HG02678 (cell line): Measurements from ENCODE around the gene TTC32.
"Not testable (repeated sequence)": the region's sequence is repeated elsewhere in the genome, so short reads cannot be mapped to it uniquely, and the experiment has no call there.

Experiments used
- ATAC-seq: cut with Tn5 transposase; IDR thresholded peaks from one replicate; pipeline ENCODE4 v1.9.1; 2021; ENCODE audit warnings: mild to moderate bottlenecking, moderate library complexity; ENCODE audit not compliant: unreplicated experiment

Gene TTC32

DNA sequence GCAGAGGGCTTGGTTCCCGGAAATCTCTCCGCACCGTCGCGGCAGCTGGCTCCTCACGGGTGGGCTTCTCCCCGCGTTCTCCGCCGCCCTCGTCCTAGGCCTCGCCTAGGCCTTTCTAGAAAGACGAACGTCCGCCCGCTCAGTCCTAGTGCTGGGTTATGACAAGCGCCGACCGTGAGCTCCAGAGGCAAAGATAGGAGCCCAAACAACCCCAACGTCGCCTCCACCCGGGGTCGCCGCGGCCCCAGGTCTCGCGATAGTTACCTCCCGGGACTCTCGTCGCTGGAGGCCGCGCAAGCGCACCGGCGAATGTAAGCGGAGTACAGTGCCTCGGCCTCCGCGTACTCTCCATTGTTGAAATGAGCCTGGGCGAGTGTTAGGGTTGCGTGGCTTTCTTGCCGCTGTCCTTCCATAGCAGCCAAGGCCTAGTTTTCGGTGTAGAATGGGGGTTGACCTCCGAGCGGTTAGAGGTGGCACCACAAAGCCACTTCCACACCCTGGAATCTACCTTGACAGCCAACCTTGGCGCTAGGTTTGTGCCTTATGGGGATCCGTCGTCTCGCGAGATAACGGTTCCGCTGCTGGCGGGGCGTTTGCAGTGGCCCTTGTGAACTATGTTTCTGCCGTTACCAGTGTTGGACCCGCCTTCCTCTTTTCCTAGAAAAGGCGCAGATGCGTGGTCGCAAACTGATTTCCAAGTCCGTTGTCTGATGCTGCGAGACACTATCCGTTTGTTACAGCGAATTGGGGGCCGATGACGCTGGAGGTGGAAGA is at the start of gene TTC32:
TSS of gene TTC32 (minus strand) at position 542 of the 774 bp plus-strand sequence. CDS start at position 413, 129 bp downstream.
- peak; percentile 84 for ATAC-seq

DNA sequence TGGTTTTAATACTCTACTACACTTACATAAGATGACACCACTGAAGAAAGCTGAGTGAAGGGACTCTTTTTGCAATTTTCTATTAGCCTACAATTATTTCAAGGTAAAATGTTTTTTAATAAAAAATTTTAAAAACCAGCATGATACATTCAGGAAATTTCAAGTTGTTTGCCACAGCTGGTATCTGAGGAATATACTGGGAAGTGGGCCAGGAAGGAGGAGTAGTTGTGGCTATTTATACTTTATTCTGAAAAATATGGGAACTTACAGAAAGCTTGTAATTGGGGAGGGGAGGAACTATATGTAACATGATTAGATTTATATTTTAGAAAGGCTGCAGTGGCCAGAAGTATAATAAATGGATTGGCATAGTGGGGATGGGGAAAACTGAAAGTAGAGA is 47.3 kb upstream of the TTC32 start:
- ATAC-seq, result no peak

DNA sequence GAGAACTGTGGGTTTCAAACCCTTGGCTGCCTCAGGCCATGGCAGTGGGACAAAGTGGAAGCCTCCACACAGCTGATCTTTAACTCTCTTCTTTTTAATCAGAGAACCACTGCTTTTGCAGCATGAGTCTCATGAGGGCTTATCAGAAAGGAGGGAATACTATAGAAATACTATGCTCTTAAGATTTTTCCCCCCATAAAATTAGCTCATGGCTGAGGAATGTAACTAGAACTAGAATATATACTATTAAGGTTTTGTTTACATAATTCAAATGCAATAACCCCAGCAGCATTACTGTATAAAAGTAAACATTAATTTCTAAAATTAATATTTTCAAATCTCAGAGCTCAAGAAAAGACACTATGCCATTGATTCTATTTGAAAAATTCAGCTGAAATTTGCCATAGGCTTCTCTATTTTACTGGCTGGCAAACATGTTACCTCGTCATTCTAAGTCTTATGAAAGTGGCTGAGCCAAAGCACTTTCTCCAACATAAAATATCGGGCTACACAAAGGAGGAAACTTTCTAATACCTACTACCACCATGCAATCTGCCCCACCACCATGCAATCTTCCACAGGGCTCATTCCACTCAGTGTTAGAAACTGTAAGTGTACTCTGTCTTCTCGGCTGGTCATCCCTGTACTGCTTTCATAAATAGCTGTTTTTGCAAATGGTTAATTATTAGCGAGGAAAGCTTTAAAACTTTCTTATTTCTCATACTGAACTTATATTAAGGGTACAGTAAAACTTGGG is 45.6 kb upstream of the TTC32 start:
- no peak for ATAC-seq

DNA sequence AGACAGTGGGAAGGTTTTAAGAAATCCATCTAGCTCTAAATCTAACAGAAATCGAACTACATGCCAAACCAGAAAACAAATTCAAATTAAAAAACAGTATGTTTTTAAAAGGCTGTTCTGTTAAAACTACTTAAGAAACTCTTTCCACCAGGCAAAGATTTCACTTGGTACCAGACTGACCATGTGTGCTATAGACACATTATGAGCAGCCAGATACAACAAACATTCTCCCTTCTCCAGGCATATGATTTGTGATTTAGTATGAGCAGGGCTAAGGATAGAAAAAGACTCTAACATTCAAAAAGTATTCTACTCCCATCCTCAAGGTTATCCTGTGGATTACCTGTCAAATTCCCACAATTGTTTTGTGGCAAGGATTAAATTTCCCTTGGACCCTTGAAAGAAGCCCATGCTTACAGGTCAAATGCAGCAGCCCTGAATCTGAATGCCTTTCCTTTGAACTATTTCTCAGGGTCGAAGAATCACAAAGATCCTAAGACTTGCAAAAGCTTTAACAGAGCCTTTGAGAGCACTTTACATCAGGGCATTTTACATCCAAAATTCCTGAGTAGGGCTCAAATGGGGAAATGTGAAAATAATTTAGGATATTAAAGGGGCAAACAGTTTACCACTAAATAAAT is 42.5 kb upstream of the TTC32 start:
- ATAC-seq, result no peak

GRCh38 chr2:19943189-19943588 is 41.4 kb upstream of the TTC32 start:
- no peak for ATAC-seq

- ATAC-seq, result no peak
These were observed 40.4 kb upstream of the TTC32 start for GRCh38 chr2:19942199-19942598.

- no peak for ATAC-seq
These were observed 35.2 kb upstream of the TTC32 start for GRCh38 chr2:19937004-19937403.

DNA sequence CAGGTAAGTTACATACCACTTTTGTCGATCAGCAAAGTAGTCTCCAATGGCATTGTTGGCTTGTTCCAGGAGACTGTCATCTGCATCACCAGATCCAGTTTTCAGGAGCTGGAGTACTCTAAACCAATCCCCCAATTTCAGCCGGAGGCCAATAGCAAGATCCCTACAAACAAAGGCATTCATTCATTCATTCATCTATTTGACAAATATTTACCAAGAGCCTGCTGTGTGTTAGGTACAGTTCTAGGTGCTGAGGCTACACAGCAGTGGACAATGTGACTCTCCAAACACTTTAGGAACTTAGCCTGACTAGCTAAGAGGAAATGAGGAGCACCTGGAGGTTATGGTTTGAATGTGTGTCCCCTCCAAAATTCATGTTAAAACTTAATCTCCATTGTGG is 34.4 kb upstream of the TTC32 start:
- ATAC-seq, result no peak

DNA sequence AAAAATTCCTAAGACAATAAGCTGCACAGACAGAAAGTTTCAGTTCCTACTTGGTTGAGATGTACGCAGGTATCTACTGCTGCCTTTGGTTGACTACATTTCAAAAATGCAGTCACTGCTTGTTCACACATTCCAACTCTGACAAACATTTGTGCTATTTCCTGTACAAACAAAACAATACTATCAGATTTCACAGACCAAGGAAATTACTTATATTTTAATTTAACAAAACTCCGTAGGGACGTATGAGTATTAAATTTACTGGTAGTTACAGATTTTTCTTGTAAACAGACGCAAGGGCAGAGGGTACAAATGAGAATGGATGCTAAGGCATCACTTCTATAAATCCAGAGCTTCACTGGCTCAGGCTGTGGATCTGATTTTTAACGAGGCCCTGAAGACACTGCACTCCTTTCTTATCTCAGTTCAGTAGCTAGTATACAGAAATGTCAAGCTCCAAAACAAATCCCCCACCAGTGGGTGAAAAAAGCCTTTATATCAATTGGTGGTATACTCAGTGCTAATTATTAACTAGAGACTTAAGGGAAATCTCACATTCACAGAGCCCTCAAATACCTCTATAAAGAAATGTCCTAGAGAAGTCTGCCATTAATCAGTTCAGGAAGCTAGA is 31.7 kb upstream of the TTC32 start:
- no peak for ATAC-seq

DNA sequence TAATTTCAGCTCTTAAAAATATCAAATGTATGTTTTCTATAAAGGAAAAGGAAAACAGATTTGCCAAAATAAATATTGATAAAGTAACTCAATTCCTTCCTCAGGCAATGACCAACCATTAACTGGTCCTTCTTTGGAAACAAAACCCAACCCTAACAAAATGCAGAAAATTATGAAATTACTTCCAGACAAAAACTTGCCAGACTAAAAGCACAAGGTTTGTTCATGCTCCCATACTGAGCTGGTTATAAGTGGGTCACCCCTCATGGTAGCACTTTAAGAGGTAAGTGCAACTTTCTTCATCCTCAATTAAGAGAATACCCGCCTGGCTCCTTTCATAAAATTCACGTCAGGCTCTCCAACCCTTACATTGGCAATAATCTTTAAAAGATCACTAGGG is 31.1 kb upstream of the TTC32 start:
- ATAC-seq, result no peak

DNA sequence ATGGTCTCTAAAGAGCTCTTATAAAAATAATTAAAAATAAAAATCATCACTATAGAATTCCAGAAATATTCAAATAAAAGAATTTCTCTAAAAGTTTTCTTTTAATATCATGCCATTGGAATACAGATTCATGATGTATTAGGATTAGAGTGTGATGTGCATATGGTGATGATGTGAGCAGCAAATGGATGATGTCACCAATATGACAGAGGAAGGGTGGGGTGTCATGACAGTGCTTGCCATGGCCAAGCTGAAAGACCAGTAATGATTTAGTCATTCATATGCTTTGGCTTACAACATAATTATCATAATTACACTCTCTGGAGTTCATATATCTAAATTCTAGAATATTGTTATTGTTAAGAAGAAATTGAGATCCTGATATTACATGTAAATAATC is 27.4 kb upstream of the TTC32 start:
- ATAC-seq, result no peak

GRCh38 chr2:19927816-19928215 is 26.0 kb upstream of the TTC32 start:
- ATAC-seq, result not testable (repeated sequence)

DNA sequence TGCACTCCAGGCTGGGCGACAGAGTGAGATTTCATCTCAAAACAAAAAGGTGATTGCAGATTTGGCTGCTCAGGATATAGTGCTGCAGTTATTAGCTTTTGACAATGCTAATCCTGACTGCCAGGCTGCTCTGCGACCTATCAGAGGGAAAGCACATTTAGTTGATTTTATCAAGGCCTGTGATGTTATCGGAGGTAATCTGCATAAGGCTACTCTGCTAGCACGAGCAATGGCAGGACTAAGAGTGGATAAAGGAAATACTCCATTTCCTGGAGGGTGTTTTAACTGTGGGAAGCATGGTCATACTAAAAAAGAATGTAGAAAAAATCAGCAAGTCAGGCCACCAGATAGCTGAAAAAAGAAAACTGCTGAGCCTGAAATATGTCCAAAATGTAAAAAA is 22.7 kb upstream of the TTC32 start:
- not testable (repeated sequence) for ATAC-seq

DNA sequence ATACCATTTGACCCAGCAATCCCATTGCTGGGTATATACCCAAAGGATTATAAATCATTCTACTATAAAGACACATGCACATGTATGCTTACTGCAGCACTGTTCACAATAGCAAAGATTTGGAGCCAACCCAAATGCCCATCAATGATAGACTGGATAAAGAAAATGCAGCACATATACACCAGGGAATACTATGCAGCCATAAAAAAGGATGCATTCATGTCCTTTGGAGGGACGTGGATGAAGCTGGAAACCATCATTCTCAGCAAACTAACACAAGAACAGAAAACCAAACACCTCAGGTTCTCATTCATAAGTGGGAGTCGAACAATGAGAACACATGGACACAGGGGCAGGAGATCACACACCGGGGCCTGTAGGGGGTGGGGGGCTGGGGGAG is 20.4 kb upstream of the TTC32 start:
- ATAC-seq, result not testable (repeated sequence)

DNA sequence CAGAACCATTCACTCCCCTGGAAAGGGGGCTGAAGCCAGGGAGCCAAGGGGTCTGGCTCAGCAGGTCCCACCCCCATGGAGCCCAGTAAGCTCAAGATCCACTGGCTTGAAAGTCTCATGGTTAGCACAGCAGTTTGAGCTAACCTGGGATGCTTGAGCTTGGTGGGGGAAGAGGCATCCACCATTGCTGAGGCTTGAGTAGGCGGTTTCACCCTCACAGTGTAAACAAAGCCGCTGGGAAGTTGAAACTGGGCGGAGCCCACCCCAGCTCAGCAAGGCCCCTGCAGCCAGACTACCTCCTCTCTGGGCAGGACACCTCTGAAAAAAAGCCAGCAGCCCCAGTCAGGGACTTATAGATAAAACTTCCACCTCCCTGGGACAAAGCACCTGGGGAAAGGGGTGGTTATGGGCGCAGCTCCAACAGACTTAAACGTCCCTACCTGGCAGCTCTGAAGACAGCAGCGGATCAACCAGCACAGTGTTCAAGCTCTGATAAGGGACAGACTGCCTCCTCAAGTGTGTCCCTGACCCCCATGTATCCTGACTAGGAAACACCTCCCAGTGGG is 14.7 kb upstream of the TTC32 start:
- ATAC-seq, result no peak

DNA sequence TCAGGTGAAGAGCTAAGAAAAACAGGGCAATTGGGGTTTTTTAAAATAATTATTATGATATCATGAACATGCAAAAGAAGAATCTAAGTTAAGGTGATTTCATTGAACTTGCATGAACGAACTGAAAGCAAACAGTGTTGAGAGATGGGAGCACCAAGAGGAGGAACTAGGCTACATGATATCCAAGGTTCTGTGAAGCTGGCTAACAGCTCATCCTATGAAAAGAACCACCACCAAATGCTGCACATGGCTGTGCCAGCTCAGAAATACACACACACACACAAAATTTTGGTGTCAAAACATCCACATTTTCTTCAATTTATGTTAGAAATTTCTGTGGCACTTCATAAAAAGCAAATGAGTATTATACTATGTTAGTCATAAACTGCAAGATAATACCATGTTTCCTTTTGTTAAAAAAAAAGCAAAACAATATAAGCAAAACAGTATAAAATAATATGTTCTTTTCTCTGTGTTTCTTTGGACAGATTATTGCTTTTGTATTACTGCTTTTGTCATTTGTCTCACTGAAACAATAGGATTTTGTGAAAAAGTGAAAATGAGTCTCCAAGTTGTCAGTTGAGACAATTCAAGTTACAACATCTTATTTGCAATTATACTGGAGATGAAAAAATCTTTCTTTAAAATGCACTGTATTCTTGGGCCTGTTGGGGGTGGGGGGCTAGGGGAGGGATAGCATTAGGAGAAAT is 12.6 kb upstream of the TTC32 start:
- ATAC-seq, result no peak

GRCh38 chr2:19911808-19912509 is 10.2 kb upstream of the TTC32 start:
- ATAC-seq, result no peak

GRCh38 chr2:19902216-19902740 is 495 bp upstream of the TTC32 start:
- ATAC-seq, result peak; percentile 5

DNA sequence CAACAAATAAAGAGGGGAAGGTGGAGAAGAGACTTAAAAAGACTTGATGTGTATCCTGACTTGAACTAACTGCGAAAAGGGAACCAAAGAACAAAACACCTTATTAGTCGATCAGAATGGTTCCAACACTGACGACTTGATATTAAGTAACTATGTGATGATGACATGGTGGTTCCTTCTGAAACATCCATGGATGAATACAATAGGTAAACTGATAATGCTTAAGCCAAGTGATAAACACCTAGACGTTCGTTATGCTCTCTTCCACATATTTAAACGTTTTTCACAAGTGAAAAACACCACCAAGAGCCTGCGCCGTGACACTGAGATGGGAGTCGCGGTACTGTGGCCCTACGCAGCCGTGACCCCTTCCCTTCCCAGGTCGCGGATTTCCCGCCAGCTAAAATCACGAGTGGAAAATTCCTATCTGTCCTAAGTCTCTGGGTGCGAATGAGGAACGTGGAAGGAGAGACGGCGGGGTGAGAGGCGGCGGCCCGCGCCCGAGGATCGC is 797 bp downstream of the TTC32 start:
- ATAC-seq, result peak; percentile 7
